ENCODE results near the gene NOL4L. TPM values are rescaled to one million over a fixed set of nuclear protein-coding genes. Genes with fewer than 3 reads are reported as not detected.

The NOL4L gene
- total and polyA plus RNA-seq, 2 experiments from 2014 or later: 38.8 to 39.2 TPM

DNA sequence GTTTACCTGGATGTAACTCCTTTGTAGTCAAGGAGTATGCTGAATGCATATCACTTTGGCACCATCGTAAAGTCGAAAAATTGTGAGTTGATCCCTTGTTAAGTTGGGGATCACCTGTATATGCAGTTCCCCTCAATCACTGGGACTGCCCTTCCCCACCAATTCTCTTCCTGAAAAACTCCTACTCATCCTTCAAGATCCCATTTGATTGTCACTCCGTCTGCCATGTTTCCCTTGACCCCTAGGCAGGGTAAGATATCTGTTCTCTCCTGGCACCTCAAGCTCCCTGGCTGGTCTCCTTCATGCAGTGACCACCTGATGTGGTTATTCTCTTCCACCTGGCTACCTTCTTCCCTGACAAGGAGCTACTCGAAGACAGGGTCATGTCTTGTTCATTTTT, 10.0 kb upstream of the NOL4L start:
- no peak for TF ChIP-seq NANOG (IDR thresholded peaks at IDR 0.05; ENCODE audit: borderline replicate concordance)
- TF ChIP-seq, protein P1, sequence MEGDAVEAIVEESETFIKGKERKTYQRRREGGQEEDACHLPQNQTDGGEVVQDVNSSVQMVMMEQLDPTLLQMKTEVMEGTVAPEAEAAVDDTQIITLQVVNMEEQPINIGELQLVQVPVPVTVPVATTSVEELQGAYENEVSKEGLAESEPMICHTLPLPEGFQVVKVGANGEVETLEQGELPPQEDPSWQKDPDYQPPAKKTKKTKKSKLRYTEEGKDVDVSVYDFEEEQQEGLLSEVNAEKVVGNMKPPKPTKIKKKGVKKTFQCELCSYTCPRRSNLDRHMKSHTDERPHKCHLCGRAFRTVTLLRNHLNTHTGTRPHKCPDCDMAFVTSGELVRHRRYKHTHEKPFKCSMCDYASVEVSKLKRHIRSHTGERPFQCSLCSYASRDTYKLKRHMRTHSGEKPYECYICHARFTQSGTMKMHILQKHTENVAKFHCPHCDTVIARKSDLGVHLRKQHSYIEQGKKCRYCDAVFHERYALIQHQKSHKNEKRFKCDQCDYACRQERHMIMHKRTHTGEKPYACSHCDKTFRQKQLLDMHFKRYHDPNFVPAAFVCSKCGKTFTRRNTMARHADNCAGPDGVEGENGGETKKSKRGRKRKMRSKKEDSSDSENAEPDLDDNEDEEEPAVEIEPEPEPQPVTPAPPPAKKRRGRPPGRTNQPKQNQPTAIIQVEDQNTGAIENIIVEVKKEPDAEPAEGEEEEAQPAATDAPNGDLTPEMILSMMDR (conservative IDR thresholded peaks at IDR 0.05; ENCODE audit: low read depth in 2 of 2): no peak
- TF ChIP-seq POLR2AphosphoS5 (IDR thresholded peaks at IDR 0.05; ENCODE audit: low read depth): no peak
- TF ChIP-seq, protein P2, sequence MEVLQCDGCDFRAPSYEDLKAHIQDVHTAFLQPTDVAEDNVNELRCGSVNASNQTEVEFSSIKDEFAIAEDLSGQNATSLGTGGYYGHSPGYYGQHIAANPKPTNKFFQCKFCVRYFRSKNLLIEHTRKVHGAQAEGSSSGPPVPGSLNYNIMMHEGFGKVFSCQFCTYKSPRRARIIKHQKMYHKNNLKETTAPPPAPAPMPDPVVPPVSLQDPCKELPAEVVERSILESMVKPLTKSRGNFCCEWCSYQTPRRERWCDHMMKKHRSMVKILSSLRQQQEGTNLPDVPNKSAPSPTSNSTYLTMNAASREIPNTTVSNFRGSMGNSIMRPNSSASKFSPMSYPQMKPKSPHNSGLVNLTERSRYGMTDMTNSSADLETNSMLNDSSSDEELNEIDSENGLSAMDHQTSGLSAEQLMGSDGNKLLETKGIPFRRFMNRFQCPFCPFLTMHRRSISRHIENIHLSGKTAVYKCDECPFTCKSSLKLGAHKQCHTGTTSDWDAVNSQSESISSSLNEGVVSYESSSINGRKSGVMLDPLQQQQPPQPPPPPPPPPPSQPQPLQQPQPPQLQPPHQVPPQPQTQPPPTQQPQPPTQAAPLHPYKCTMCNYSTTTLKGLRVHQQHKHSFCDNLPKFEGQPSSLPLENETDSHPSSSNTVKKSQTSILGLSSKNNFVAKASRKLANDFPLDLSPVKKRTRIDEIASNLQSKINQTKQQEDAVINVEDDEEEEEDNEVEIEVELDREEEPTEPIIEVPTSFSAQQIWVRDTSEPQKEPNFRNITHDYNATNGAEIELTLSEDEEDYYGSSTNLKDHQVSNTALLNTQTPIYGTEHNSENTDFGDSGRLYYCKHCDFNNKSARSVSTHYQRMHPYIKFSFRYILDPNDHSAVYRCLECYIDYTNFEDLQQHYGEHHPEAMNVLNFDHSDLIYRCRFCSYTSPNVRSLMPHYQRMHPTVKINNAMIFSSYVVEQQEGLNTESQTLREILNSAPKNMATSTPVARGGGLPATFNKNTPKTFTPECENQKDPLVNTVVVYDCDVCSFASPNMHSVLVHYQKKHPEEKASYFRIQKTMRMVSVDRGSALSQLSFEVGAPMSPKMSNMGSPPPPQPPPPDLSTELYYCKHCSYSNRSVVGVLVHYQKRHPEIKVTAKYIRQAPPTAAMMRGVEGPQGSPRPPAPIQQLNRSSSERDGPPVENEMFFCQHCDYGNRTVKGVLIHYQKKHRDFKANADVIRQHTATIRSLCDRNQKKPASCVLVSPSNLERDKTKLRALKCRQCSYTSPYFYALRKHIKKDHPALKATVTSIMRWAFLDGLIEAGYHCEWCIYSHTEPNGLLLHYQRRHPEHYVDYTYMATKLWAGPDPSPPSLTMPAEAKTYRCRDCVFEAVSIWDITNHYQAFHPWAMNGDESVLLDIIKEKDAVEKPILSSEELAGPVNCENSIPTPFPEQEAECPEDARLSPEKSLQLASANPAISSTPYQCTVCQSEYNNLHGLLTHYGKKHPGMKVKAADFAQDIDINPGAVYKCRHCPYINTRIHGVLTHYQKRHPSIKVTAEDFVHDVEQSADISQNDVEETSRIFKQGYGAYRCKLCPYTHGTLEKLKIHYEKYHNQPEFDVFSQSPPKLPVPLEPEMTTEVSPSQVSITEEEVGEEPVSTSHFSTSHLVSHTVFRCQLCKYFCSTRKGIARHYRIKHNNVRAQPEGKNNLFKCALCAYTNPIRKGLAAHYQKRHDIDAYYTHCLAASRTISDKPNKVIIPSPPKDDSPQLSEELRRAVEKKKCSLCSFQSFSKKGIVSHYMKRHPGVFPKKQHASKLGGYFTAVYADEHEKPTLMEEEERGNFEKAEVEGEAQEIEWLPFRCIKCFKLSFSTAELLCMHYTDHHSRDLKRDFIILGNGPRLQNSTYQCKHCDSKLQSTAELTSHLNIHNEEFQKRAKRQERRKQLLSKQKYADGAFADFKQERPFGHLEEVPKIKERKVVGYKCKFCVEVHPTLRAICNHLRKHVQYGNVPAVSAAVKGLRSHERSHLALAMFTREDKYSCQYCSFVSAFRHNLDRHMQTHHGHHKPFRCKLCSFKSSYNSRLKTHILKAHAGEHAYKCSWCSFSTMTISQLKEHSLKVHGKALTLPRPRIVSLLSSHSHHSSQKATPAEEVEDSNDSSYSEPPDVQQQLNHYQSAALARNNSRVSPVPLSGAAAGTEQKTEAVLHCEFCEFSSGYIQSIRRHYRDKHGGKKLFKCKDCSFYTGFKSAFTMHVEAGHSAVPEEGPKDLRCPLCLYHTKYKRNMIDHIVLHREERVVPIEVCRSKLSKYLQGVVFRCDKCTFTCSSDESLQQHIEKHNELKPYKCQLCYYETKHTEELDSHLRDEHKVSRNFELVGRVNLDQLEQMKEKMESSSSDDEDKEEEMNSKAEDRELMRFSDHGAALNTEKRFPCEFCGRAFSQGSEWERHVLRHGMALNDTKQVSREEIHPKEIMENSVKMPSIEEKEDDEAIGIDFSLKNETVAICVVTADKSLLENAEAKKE (CRISPR knock-in tag; IDR thresholded peaks at IDR 0.05): no peak
- TF ChIP-seq, protein P3, sequence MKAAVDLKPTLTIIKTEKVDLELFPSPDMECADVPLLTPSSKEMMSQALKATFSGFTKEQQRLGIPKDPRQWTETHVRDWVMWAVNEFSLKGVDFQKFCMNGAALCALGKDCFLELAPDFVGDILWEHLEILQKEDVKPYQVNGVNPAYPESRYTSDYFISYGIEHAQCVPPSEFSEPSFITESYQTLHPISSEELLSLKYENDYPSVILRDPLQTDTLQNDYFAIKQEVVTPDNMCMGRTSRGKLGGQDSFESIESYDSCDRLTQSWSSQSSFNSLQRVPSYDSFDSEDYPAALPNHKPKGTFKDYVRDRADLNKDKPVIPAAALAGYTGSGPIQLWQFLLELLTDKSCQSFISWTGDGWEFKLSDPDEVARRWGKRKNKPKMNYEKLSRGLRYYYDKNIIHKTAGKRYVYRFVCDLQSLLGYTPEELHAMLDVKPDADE (IDR thresholded peaks at IDR 0.05): no peak
- no peak for TF ChIP-seq EZH2phosphoT487 (IDR thresholded peaks at IDR 0.05; ENCODE audit: unreplicated experiment)
- no peak for TF ChIP-seq CREB1 (CRISPR knock-in tag; IDR thresholded peaks at IDR 0.05; ENCODE audit: low read depth)
- TF ChIP-seq EZH2 (IDR thresholded peaks at IDR 0.05; ENCODE audit: low read depth, unreplicated experiment): no peak
- no peak for TF ChIP-seq JUNB (IDR thresholded peaks at IDR 0.05; ENCODE audit: unreplicated experiment)
- no peak for TF ChIP-seq STAT1 (IDR thresholded peaks at IDR 0.05; ENCODE audit: unreplicated experiment)
- TF ChIP-seq, protein P4, sequence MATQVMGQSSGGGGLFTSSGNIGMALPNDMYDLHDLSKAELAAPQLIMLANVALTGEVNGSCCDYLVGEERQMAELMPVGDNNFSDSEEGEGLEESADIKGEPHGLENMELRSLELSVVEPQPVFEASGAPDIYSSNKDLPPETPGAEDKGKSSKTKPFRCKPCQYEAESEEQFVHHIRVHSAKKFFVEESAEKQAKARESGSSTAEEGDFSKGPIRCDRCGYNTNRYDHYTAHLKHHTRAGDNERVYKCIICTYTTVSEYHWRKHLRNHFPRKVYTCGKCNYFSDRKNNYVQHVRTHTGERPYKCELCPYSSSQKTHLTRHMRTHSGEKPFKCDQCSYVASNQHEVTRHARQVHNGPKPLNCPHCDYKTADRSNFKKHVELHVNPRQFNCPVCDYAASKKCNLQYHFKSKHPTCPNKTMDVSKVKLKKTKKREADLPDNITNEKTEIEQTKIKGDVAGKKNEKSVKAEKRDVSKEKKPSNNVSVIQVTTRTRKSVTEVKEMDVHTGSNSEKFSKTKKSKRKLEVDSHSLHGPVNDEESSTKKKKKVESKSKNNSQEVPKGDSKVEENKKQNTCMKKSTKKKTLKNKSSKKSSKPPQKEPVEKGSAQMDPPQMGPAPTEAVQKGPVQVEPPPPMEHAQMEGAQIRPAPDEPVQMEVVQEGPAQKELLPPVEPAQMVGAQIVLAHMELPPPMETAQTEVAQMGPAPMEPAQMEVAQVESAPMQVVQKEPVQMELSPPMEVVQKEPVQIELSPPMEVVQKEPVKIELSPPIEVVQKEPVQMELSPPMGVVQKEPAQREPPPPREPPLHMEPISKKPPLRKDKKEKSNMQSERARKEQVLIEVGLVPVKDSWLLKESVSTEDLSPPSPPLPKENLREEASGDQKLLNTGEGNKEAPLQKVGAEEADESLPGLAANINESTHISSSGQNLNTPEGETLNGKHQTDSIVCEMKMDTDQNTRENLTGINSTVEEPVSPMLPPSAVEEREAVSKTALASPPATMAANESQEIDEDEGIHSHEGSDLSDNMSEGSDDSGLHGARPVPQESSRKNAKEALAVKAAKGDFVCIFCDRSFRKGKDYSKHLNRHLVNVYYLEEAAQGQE (IDR thresholded peaks at IDR 0.05; ENCODE audit: unreplicated experiment): no peak
- TF ChIP-seq ZNF331 (CRISPR knock-in tag; IDR thresholded peaks at IDR 0.05; ENCODE audit: low read depth): no peak
- TF ChIP-seq ZNF114 (CRISPR knock-in tag; IDR thresholded peaks at IDR 0.05): no peak
- Mint-ChIP-seq H3K9me3 (no peaks in the 10 kb centered on the region; the same call in 2 of the 3 replicates), H3K4me1 (no peaks in the 10 kb centered on the region), H3K27ac (no peak overlapping the region), H3K4me3 (no peak overlapping the region), H3K36me3 (ENCODE audit: low read depth) (no peaks in the 10 kb centered on the region), H3K27me3 (ENCODE audit: insufficient read depth, low read depth, poor library complexity) (peaks cover 1% of the 10 kb centered on the region)
- Histone ChIP-seq H3K79me2 (replicated peaks; ENCODE audit: insufficient read depth) (no peaks in the 10 kb centered on the region), H3K4me2 (no peak overlapping the region), H3K4me1 (ENCODE audit: insufficient read depth) (no peaks in the 10 kb centered on the region), H3K9me2 (ENCODE audit: insufficient read depth) (no peaks in the 10 kb centered on the region), H3K36me3 (ENCODE audit: insufficient read depth) (no peaks in the 10 kb centered on the region), H2AFZ (peak overlapping the region; percentile 59; the same call in 1 of the 2 replicates), H4K20me1 (replicated peaks; ENCODE audit: insufficient read depth) (no peaks in the 10 kb centered on the region), H3K27ac (ENCODE audit: low read depth) (no peak overlapping the region), H3K4me3 (no peak overlapping the region), H3F3A (replicated peaks; ENCODE audit: low read depth) (0 out of 2 replicates have a peak, but pooled peaks cover 3% of the 10 kb centered on the region), H3K27me3 (ENCODE audit: insufficient read depth) (no peaks in the 10 kb centered on the region)
- DNase-seq (ENCODE audit: low spot score) (no peak), ATAC-seq (no peak)

All from GM23338 (cell line).